SK-N-SH (cell line): ENCODE results near the gene SLC35A4. TPM values are rescaled to one million over a fixed set of nuclear protein-coding genes. Genes with fewer than 3 reads are reported as not detected.

ENCODE experiments used
- CTCF ChIA-PET: fragments of 300-600, 350-600 bp; formaldehyde crosslinking; extraction: SDS; loops from one replicate; lab custom pipeline; 2021; lab: Yijun Ruan, JAX
- POLR2A ChIA-PET: fragments of 350-600 bp; sonication (Branson Sonifier 250); formaldehyde crosslinking; extraction: SDS; loops from one replicate; lab custom pipeline; 2020; ENCODE audit warnings: antibody characterized with exemption, inconsistent platforms; lab: Yijun Ruan, JAX
- DNase-seq: peaks from one replicate; pipeline ENCODE4 v3.0.0; 2012
- H2AFZ ChIP-seq: fragments of 200-600 bp; sonication (generic); 2 replicates; pipeline ENCODE4 v1.8.1; 2016; ENCODE audit warnings: antibody characterized with exemption, mild to moderate bottlenecking, low read depth
- H3F3A ChIP-seq: fragments of 200-600 bp; sonication (generic); replicated peaks from 2 replicates; pipeline ENCODE3; 2016; ENCODE audit warnings: antibody characterized with exemption, mild to moderate bottlenecking; ENCODE audit not compliant: insufficient read depth
- H3K27ac ChIP-seq, 2 experiments: fragments of 200-500 bp in 1 of 2; fragments of 200-600 bp in 1 of 2; sonication (Bioruptor generic) in 1 of 2; sonication (generic), shearing (Covaris generic) in 1 of 2; 2 replicates each; pipeline versions ENCODE4 v1.5.1 to v1.6.1; 2014 to 2016; ENCODE audit warnings: low read depth in 2 of 2, inconsistent platforms in 1 of 2, low read length in 1 of 2, mild to moderate bottlenecking in 1 of 2, mixed read lengths in 1 of 2
- H3K27me3 ChIP-seq: fragments of 200-600 bp; sonication (generic), shearing (Covaris generic); 2 replicates; pipeline ENCODE4 v1.6.1; 2016; ENCODE audit warnings: mixed run types; ENCODE audit not compliant: insufficient read depth
- H3K36me3 ChIP-seq, 2 experiments: fragments of 200-500 bp in 1 of 2; fragments of 200-600 bp in 1 of 2; sonication (Bioruptor generic) in 1 of 2; sonication (generic) in 1 of 2; replicated peaks in 1 of 2; 2 replicates each; pipeline versions ENCODE3 to v1.5.1; 2014 to 2016; ENCODE audit warnings: low read length in 1 of 2, mild to moderate bottlenecking in 1 of 2; ENCODE audit not compliant: insufficient read depth in 2 of 2, control insufficient read depth in 1 of 2
- H3K4me1 ChIP-seq, 2 experiments: fragments of 200-500 bp in 1 of 2; fragments of 200-600 bp in 1 of 2; sonication (Bioruptor generic) in 1 of 2; sonication (generic), shearing (Covaris generic) in 1 of 2; 2 replicates each; pipeline versions ENCODE4 v1.5.1 to v1.6.1; 2014 to 2016; ENCODE audit warnings: low read depth in 1 of 2, low read length in 1 of 2, mixed run types in 1 of 2; ENCODE audit not compliant: insufficient read depth in 2 of 2, control insufficient read depth in 1 of 2
- H3K4me2 ChIP-seq: fragments of 200-600 bp; sonication (generic), shearing (Covaris generic); 2 replicates; pipeline ENCODE4 v1.6.1; 2017; ENCODE audit warnings: mixed run types
- H3K4me3 ChIP-seq, 2 experiments: fragments of 200-500 bp in 1 of 2; fragments of 200-600 bp in 1 of 2; sonication (Bioruptor generic) in 1 of 2; sonication (generic), shearing (Covaris generic) in 1 of 2; 2 replicates each; pipeline versions ENCODE4 v1.5.1 to v1.8.1; 2014 to 2016; ENCODE audit warnings: low read depth in 2 of 2, inconsistent platforms in 1 of 2, low read length in 1 of 2, mild to moderate bottlenecking in 1 of 2, mixed read lengths in 1 of 2, moderate library complexity in 1 of 2
- H3K79me2 ChIP-seq: fragments of 200-600 bp; sonication (generic); 2 replicates; pipeline ENCODE4 v1.8.1; 2017; ENCODE audit warnings: mild to moderate bottlenecking; ENCODE audit not compliant: insufficient read depth
- H3K9ac ChIP-seq: fragments of 200-600 bp; sonication (generic); 2 replicates; pipeline ENCODE4 v1.6.1; 2017; ENCODE audit warnings: mixed run types
- H3K9me2 ChIP-seq: fragments of 200-600 bp; sonication (generic); 2 replicates; pipeline ENCODE4 v1.6.1; 2017; ENCODE audit warnings: mixed run types
- H3K9me3 ChIP-seq: fragments of 200-600 bp; sonication (generic); 2 replicates; pipeline ENCODE4 v1.6.1; 2017; ENCODE audit warnings: mixed run types, mild to moderate bottlenecking, moderate library complexity
- H4K20me1 ChIP-seq: fragments of 200-600 bp; sonication (generic); 2 replicates; pipeline ENCODE4 v1.6.1; 2017; ENCODE audit warnings: mild to moderate bottlenecking, mixed run types; ENCODE audit not compliant: insufficient read depth
- CTCF ChIP-seq: fragments of 200-600 bp; sonication (generic); IDR thresholded peaks from 2 replicates; pipeline ENCODE4 v1.6.1; 2017; ENCODE audit warnings: antibody characterized with exemption, mild to moderate bottlenecking, moderate library complexity
- ELF1 ChIP-seq: IDR thresholded peaks from 2 replicates; pipeline ENCODE4 v1.4.0; 2012
- EP300 ChIP-seq, 2 experiments: IDR thresholded peaks; 2 replicates each; pipeline versions ENCODE4 v1.4.0 to v1.6.1; 2012; ENCODE audit warnings: borderline replicate concordance in 1 of 2, low read depth in 1 of 2, low read length in 1 of 2
- EZH2phosphoT487 ChIP-seq: fragments of 200-600 bp; sonication (generic); IDR thresholded peaks from 2 replicates; pipeline ENCODE4 v1.6.1; 2017; ENCODE audit warnings: low read depth, mixed run types, mild to moderate bottlenecking, antibody characterized with exemption, moderate library complexity, borderline replicate concordance
- FOSL2 ChIP-seq: IDR thresholded peaks from 2 replicates; pipeline ENCODE4 v1.4.0; 2012; ENCODE audit warnings: low read depth, mild to moderate bottlenecking, moderate library complexity, borderline replicate concordance
- GATA2 ChIP-seq: sonication (generic); formaldehyde crosslinking; IDR thresholded peaks from 2 replicates; pipeline ENCODE4 v1.5.0; 2020; ENCODE audit warnings: mild to moderate bottlenecking, missing genetic modification reagents
- IRF3 ChIP-seq: fragments of 150-350 bp; IDR thresholded peaks from 2 replicates; pipeline ENCODE4 v1.6.1; 2016; ENCODE audit warnings: mild to moderate bottlenecking, low read depth, low read length
- JUND ChIP-seq: IDR thresholded peaks from 2 replicates; pipeline ENCODE4 v1.4.0; 2012
- MEF2A ChIP-seq: IDR thresholded peaks from 2 replicates; pipeline ENCODE4 v1.4.0; 2012; ENCODE audit warnings: low read depth, borderline replicate concordance
- MXI1 ChIP-seq: IDR thresholded peaks from 2 replicates; pipeline ENCODE4 v1.6.1; 2012; ENCODE audit warnings: mild to moderate bottlenecking, low read depth, low read length, improper control_type of control experiment
- NFIC ChIP-seq: IDR thresholded peaks from 2 replicates; pipeline ENCODE4 v1.4.0; 2012; ENCODE audit warnings: borderline replicate concordance
- POLR2AphosphoS5 ChIP-seq: IDR thresholded peaks from 2 replicates; pipeline ENCODE4 v1.6.1; 2012; ENCODE audit warnings: low read depth, low read length
- REST ChIP-seq: IDR thresholded peaks from 2 replicates; pipeline ENCODE4 v1.6.1; 2012; ENCODE audit warnings: mild to moderate bottlenecking, low read depth, low read length, moderate library complexity
- RFX5 ChIP-seq: IDR thresholded peaks from 2 replicates; pipeline ENCODE4 v1.6.1; 2012; ENCODE audit warnings: mild to moderate bottlenecking, improper control_type of control experiment, low read length
- RXRA ChIP-seq: IDR thresholded peaks from 2 replicates; pipeline ENCODE4 v1.4.0; 2012; ENCODE audit warnings: low read depth, mild to moderate bottlenecking, borderline replicate concordance
- SIN3A ChIP-seq: IDR thresholded peaks from 2 replicates; pipeline ENCODE4 v1.6.1; 2012; ENCODE audit warnings: low read depth, mild to moderate bottlenecking, low read length, moderate library complexity, borderline replicate concordance
- TAF1 ChIP-seq: IDR thresholded peaks from 2 replicates; pipeline ENCODE4 v1.6.1; 2012; ENCODE audit warnings: low read depth, mild to moderate bottlenecking, low read length, moderate library complexity, borderline replicate concordance
- TEAD4 ChIP-seq: IDR thresholded peaks from 2 replicates; pipeline ENCODE4 v1.4.0; 2012; ENCODE audit warnings: mild to moderate bottlenecking, borderline replicate concordance; ENCODE audit not compliant: insufficient read depth
- USF1 ChIP-seq: IDR thresholded peaks from 2 replicates; pipeline ENCODE4 v1.4.0; 2012; ENCODE audit warnings: low read depth, borderline replicate concordance
- USF2 ChIP-seq: fragments of 150-350 bp; IDR thresholded peaks from 2 replicates; pipeline ENCODE4 v1.6.1; 2017; ENCODE audit warnings: antibody characterized with exemption, low read length, low read depth, borderline replicate concordance
- YY1 ChIP-seq: IDR thresholded peaks from 2 replicates; pipeline ENCODE4 v1.4.0; 2012; ENCODE audit warnings: low read depth, mild to moderate bottlenecking
- WGBS: methylation state at CpG from one replicate; pipeline ENCODE4 v1.1.6; 2017; ENCODE audit warnings: low lambda C conversion rate; 5-methylcytosine and 5-hydroxymethylcytosine counted together
- polyA plus RNA-seq, 3 experiments: library from polyadenylated mRNA; depleted of rRNA; stranded (reverse); fragments of >200 nt; gene quantifications; 2 replicates each; pipeline ENCODE4 v1.2.3, GENCODE V29; 2012

Gene SLC35A4
- polyA plus RNA-seq, 1 of the 3 experiments (the other 2 are of a cell fraction), result 56.2 TPM

- TF ChIP-seq IRF3 (no peak), USF2 (no peak), RFX5 (no peak), JUND (peak; percentile 47; the same call in 1 of the 2 replicates), EZH2phosphoT487 (no peak), FOSL2 (no peak), TAF1 (peak; percentile 90), SIN3A (peak; percentile 81; the same call in 1 of the 2 replicates), GATA2 (CRISPR knock-in tag) (no peak), USF1 (no peak; the same call in 1 of the 2 replicates)
Measured at GRCh38 chr5:140557136-140557805, 7.4 kb upstream of the SLC35A4 start, which contains the start of gene SRA1 (continued).

- H2AFZ ChIP-seq, result peak overlapping the region; percentile 68; the same call in 1 of the 2 replicates
- peak overlapping the region; percentile 78 to 92 for H3K27ac ChIP-seq
- peak overlapping the region; percentile 61 for H3K4me2 ChIP-seq
- H3K36me3 ChIP-seq, result peaks cover 6 to 22% of the 10 kb centered on the region in 2 experiments
- H3K79me2 ChIP-seq, result peaks cover 43% of the 10 kb centered on the region
- CTCF ChIA-PET, result interaction anchor here (0.7 to 1.5 kb wide), 4 partner anchors 10 to 762 kb away, joined by 3 to 6 read pairs (median 3); partner anchors contain the start of genes EIF4EBP3, HBEGF and TAF7
- peak overlapping the region; percentile 89 for H3K9ac ChIP-seq
- DNase-seq, result no peak
- H4K20me1 ChIP-seq, result peaks cover 4% of the 10 kb centered on the region; the same call in 1 of the 2 replicates
- peaks cover 9% of the 10 kb centered on the region for H3F3A ChIP-seq
- H3K9me2 ChIP-seq, result no peaks in the 10 kb centered on the region
- H3K27me3 ChIP-seq, result no peaks in the 10 kb centered on the region
- POLR2A ChIA-PET, result interaction anchor here (0.6 to 1.4 kb wide), 7 partner anchors 9 to 157 kb away, joined by 3 to 21 read pairs (median 4); partner anchors contain the start of genes ANKHD1, EIF4EBP3, HARS1 and HARS2
- H3K4me1 ChIP-seq, result peaks cover 7 to 23% of the 10 kb centered on the region in 2 experiments; a peak in 3 of 4 replicates
- WGBS, result 91% methylated on average over 3 of the region's 3 CpGs
- H3K9me3 ChIP-seq, result no peaks in the 10 kb centered on the region
- H3K4me3 ChIP-seq, result peak overlapping the region in 1 of 2 experiments; percentile 85; a peak in 2 of 4 replicates
- no peak for TF ChIP-seq FOSL2
- no peak for TF ChIP-seq TAF1
- no peak for TF ChIP-seq ELF1
- no peak for TF ChIP-seq MXI1
- no peak for TF ChIP-seq POLR2AphosphoS5
- no peak for TF ChIP-seq EP300 (IDR thresholded peaks at IDR 0.05; ENCODE audit: borderline replicate concordance in 1 of 2, low read depth in 1 of 2, low read length in 1 of 2)
- TF ChIP-seq REST, result no peak
- no peak for TF ChIP-seq NFIC
- no peak for TF ChIP-seq YY1
- no peak for TF ChIP-seq MEF2A
- no peak for TF ChIP-seq RXRA
- no peak for TF ChIP-seq GATA2 (CRISPR knock-in tag)
- no peak for TF ChIP-seq CTCF
- no peak for TF ChIP-seq TEAD4
- TF ChIP-seq SIN3A, result no peak
Measured at GRCh38 chr5:140557965-140558364, 6.7 kb upstream of the SLC35A4 start.
